ENCODE results near the gene CNN2. TPM values are rescaled to one million over a fixed set of nuclear protein-coding genes. Genes with fewer than 3 reads are reported as not detected.

Gene CNN2
- total RNA-seq, 1 donor from 2014 or later: 223 TPM

GRCh38 chr19:1065606-1066109 lies 39.2 kb downstream of the CNN2 start:
- DNase-seq (ENCODE audit: low spot score): no peak

- no peak for DNase-seq (ENCODE audit: low spot score)
Observed at GRCh38 chr19:1066251-1066747, 39.9 kb downstream of the CNN2 start.

- DNase-seq (ENCODE audit: low spot score): no peak
Observed at GRCh38 chr19:1066748-1067340, 40.4 kb downstream of the CNN2 start, which contains the start of gene ARHGAP45. ARHGAP45 (plus strand) TSS chr19:1067167; CDS start chr19:1067406, 239 bp downstream.

- DNase-seq (ENCODE audit: low spot score): no peak
Observed at GRCh38 chr19:1067341-1067957, 41.0 kb downstream of the CNN2 start.

GRCh38 chr19:1068009-1069001 lies 41.9 kb downstream of the CNN2 start:
- DNase-seq (ENCODE audit: low spot score): no peak

- DNase-seq (ENCODE audit: low spot score): peak; percentile 70
Observed at GRCh38 chr19:1069009-1069779, 42.8 kb downstream of the CNN2 start.

- DNase-seq (ENCODE audit: low spot score): no peak
Observed at GRCh38 chr19:1070576-1070930, 44.1 kb downstream of the CNN2 start.

- no peak for DNase-seq (ENCODE audit: low spot score)
Observed at GRCh38 chr19:1070931-1071791, 44.8 kb downstream of the CNN2 start.

- DNase-seq (ENCODE audit: low spot score): no peak
Observed at GRCh38 chr19:1072371-1073015, 46.1 kb downstream of the CNN2 start.

GRCh38 chr19:1073063-1073955 lies 46.9 kb downstream of the CNN2 start:
- DNase-seq (ENCODE audit: low spot score): no peak

GRCh38 chr19:1073956-1074517 lies 47.6 kb downstream of the CNN2 start:
- DNase-seq (ENCODE audit: low spot score): no peak

GRCh38 chr19:1074544-1075283 lies 48.3 kb downstream of the CNN2 start:
- peak; percentile 89 for DNase-seq (ENCODE audit: low spot score)

- no peak for DNase-seq (ENCODE audit: low spot score)
Observed at GRCh38 chr19:1076046-1076386, 49.6 kb downstream of the CNN2 start.

- DNase-seq (ENCODE audit: low spot score): peak; percentile 79
Observed at GRCh38 chr19:1076951-1077350, 50.5 kb downstream of the CNN2 start.

GRCh38 chr19:1079566-1080111 lies 53.2 kb downstream of the CNN2 start:
- DNase-seq (ENCODE audit: low spot score): no peak

GRCh38 chr19:1080360-1081161 lies 54.2 kb downstream of the CNN2 start:
- no peak for DNase-seq (ENCODE audit: low spot score)

All from ureter (tissue), 1 donor.